Measurements from ENCODE around the gene AFF4.

DNA sequence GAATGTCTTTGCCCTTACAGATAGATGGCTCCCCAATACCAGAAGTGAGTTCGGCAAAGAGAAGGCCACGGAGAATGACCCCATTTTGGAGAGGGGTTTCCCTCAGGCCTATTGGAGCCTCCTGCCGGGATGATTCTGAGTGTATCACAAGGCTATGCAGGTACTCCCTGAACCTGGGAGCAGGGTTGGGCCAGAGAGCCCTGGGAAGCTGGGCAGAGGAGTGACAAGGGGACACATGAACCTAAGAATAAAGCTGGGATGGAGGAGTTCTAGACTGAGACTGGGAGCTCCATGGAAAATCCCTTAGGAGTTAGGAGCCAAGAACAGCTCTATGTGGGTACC lies 89.5 kb downstream of the AFF4 start:
- TF ChIP-seq POLR2A (IDR thresholded peaks at IDR 0.05), result no peak
- TF ChIP-seq, protein P1, sequence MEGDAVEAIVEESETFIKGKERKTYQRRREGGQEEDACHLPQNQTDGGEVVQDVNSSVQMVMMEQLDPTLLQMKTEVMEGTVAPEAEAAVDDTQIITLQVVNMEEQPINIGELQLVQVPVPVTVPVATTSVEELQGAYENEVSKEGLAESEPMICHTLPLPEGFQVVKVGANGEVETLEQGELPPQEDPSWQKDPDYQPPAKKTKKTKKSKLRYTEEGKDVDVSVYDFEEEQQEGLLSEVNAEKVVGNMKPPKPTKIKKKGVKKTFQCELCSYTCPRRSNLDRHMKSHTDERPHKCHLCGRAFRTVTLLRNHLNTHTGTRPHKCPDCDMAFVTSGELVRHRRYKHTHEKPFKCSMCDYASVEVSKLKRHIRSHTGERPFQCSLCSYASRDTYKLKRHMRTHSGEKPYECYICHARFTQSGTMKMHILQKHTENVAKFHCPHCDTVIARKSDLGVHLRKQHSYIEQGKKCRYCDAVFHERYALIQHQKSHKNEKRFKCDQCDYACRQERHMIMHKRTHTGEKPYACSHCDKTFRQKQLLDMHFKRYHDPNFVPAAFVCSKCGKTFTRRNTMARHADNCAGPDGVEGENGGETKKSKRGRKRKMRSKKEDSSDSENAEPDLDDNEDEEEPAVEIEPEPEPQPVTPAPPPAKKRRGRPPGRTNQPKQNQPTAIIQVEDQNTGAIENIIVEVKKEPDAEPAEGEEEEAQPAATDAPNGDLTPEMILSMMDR (IDR thresholded peaks at IDR 0.05), result no peak
